Upper lobe of left lung (tissue), 4 donors: ENCODE results near the gene FAM120C.

Experiments
- CTCF ChIP-seq, 6 experiments: fragments of 450-650 bp in 4 of 6; fragments of 200-600 bp in 2 of 6; sonication (generic) in 2 of 6; IDR thresholded peaks; one replicate each; pipeline ENCODE4 v1.5.1; 2016 to 2019; ENCODE audit warnings: antibody characterized with exemption in 6 of 6
- EP300 ChIP-seq, 4 donors: sonication (generic); formaldehyde crosslinking; IDR thresholded peaks; one replicate each; pipeline ENCODE4 v1.5.1; 2017; ENCODE audit warnings: antibody characterized with exemption in 4 of 4, control low read depth in 2 of 4
- POLR2A ChIP-seq, 4 donors: fragments of 450-650 bp; IDR thresholded peaks; one replicate each; pipeline ENCODE4 v1.5.1; 2016 to 2017; ENCODE audit warnings: antibody characterized with exemption in 4 of 4, mild to moderate bottlenecking in 2 of 4
- POLR2AphosphoS5 ChIP-seq, 2 donors: sonication (generic); formaldehyde crosslinking; IDR thresholded peaks; one replicate each; pipeline ENCODE4 v1.5.1; 2017; ENCODE audit warnings: antibody characterized with exemption in 2 of 2

GRCh38 chrX:54230435-54231148, 47.5 kb upstream of the FAM120C start:
- TF ChIP-seq CTCF (IDR thresholded peaks at IDR 0.05) (no peak), POLR2A (IDR thresholded peaks at IDR 0.05) (no peak), EP300 (IDR thresholded peaks at IDR 0.05) (no peak), POLR2AphosphoS5 (IDR thresholded peaks at IDR 0.05) (no peak)
